Stomach (tissue), 9 donors: ENCODE data around the gene SEMA3F. TPM values are rescaled to one million over a fixed set of nuclear protein-coding genes. Genes with fewer than 3 reads are reported as not detected.

ENCODE experiments used
- DNase-seq, 2 donors: peaks; one replicate each; pipeline versions ENCODE4 v3.0.0 to v3.0.0-alpha.2; 2013 to 2019
- H3K27ac ChIP-seq, 5 donors: fragments of 200-600 bp in 4 of 5; sonication (generic) in 4 of 5; one replicate each; pipeline ENCODE4 v1.5.1; 2013 to 2019; ENCODE audit warnings: mild to moderate bottlenecking in 1 of 5, moderate library complexity in 1 of 5
- H3K27me3 ChIP-seq, 3 donors: fragments of 200-600 bp; sonication (generic); one replicate each; pipeline ENCODE4 v1.5.1; 2017 to 2019; ENCODE audit warnings: mixed run types in 1 of 3
- H3K36me3 ChIP-seq, 4 donors: fragments of 200-600 bp; sonication (generic); 1 replicate in 3 of 4; 2 replicates in 1 of 4; pipeline ENCODE4 v1.5.1; 2016 to 2019
- H3K4me1 ChIP-seq, 4 donors: fragments of 200-600 bp; sonication (generic); one replicate each; pipeline ENCODE4 v1.5.1; 2016 to 2019
- H3K4me3 ChIP-seq, 4 donors: fragments of 200-600 bp; sonication (generic) in 3 of 4; one replicate each; pipeline ENCODE4 v1.5.1; 2016 to 2019; ENCODE audit warnings: mild to moderate bottlenecking in 1 of 4
- H3K9me3 ChIP-seq, 4 donors: fragments of 200-600 bp; sonication (generic); one replicate each; pipeline ENCODE4 v1.5.1; 2016 to 2019
- CTCF ChIP-seq, 7 experiments: fragments of 450-650 bp in 4 of 7; fragments of 200-600 bp in 3 of 7; sonication (generic) in 3 of 7; IDR thresholded peaks; one replicate each; pipeline ENCODE4 v1.5.1; 2016 to 2019; ENCODE audit warnings: antibody characterized with exemption in 7 of 7, control low read depth in 2 of 7, mild to moderate bottlenecking in 1 of 7
- EP300 ChIP-seq: sonication (generic); formaldehyde crosslinking; IDR thresholded peaks from one replicate; pipeline ENCODE4 v1.6.1; 2017; ENCODE audit warnings: antibody characterized with exemption
- POLR2A ChIP-seq, 4 donors: fragments of 450-650 bp; IDR thresholded peaks; one replicate each; pipeline ENCODE4 v1.6.1; 2016; ENCODE audit warnings: antibody characterized with exemption in 4 of 4, control low read depth in 2 of 4, mild to moderate bottlenecking in 1 of 4, moderate library complexity in 1 of 4
- POLR2AphosphoS5 ChIP-seq, 3 donors: sonication (generic); formaldehyde crosslinking; IDR thresholded peaks; one replicate each; pipeline ENCODE4 v1.6.1; 2016; ENCODE audit warnings: antibody characterized with exemption in 3 of 3
- WGBS, 5 donors: extraction: QIAGEN DNeasy Blood & Tissue Kit in 3 of 5; methylation state at CpG; one replicate each; pipeline versions ENCODE4 v1.1.5 to v1.1.7; 2013 to 2018; 5-methylcytosine and 5-hydroxymethylcytosine counted together
- intact Hi-C: fragments of 100-400 bp; cut with DNase I; formaldehyde crosslinking; loops from one replicate; pipeline ENCODE4 v1.15.1; 2023; ENCODE audit warnings: low total_unique reads
- polyA plus RNA-seq, 3 donors: library from polyadenylated mRNA; stranded (reverse); fragments of 200-250 nt; gene quantifications; one replicate each; pipeline ENCODE4 v1.2.3, GENCODE V29; 2013
- total RNA-seq, 5 donors: library from RNA; depleted of rRNA; stranded (reverse); fragments of >200 nt; gene quantifications; one replicate each; pipeline versions ENCODE4 v1.1.0 to v1.2.3, GENCODE V29; 2014 to 2016
- donor health status: healthy with polysubstance abuse.
- donor health status: Bipolar disorder and iron deficiency.
- donor health status: healthy.

Gene SEMA3F
- total and polyA plus RNA-seq, 8 donors: 8.9 to 34.5 (median 22.9) TPM

- TF ChIP-seq EP300: no peak
- intact Hi-C loops: no loop called here
- Histone ChIP-seq H3K4me1 (peaks cover under 1 to 33% (median 28%) of the 10 kb centered on the region in 4 donors), H3K4me3 (no peak overlapping the region), H3K27me3 (peaks cover 0 to 18% (median 3%) of the 10 kb centered on the region in 3 donors), H3K9me3 (no peaks in the 10 kb centered on the region), H3K27ac (peak overlapping the region in 1 of 5 donors; percentile 60), H3K36me3 (no peaks in the 10 kb centered on the region)
- WGBS, 5 donors: 71 to 100% (median 79%) methylated on average over 1 of the region's 1 CpG
- DNase-seq: no peak
Measured at GRCh38 chr3:50150404-50150750, 4.7 kb upstream of the SEMA3F start.

- 45 to 77% (median 59%) methylated on average over 11 to 18 of the region's 18 CpGs for WGBS, 5 donors
- Histone ChIP-seq H3K36me3 (no peaks in the 10 kb centered on the region), H3K27ac (peak overlapping the region in 2 of 5 donors; percentile 39 to 60), H3K9me3 (no peaks in the 10 kb centered on the region), H3K4me1 (peaks cover 8 to 40% (median 35%) of the 10 kb centered on the region in 4 donors), H3K4me3 (no peak overlapping the region), H3K27me3 (peaks cover 0 to 25% (median 6%) of the 10 kb centered on the region in 3 donors)
- DNase-seq: peak; percentile 54 to 55
- no peak for TF ChIP-seq POLR2A (IDR thresholded peaks at IDR 0.05)
- no peak for TF ChIP-seq POLR2AphosphoS5 (IDR thresholded peaks at IDR 0.05)
- no peak for TF ChIP-seq EP300
- no peak for TF ChIP-seq CTCF (IDR thresholded peaks at IDR 0.05)
- intact Hi-C loops: no loop called here
Measured at GRCh38 chr3:50150863-50151686, 4.0 kb upstream of the SEMA3F start.

- no peak overlapping the region for H3K4me3 ChIP-seq
- WGBS, 5 donors: 57 to 82% (median 64%) methylated on average over 4 to 5 of the region's 5 CpGs
- peaks cover 13 to 46% (median 41%) of the 10 kb centered on the region in 4 donors for H3K4me1 ChIP-seq
- no peak for DNase-seq
- peak overlapping the region in 1 of 5 donors; percentile 60 for H3K27ac ChIP-seq
- no peaks in the 10 kb centered on the region for H3K36me3 ChIP-seq
- H3K27me3 ChIP-seq: peaks cover 0 to 32% (median 12%) of the 10 kb centered on the region in 3 donors
- no peaks in the 10 kb centered on the region for H3K9me3 ChIP-seq
- no peak for TF ChIP-seq POLR2A (IDR thresholded peaks at IDR 0.05)
- no peak for TF ChIP-seq CTCF (IDR thresholded peaks at IDR 0.05)
- no peak for TF ChIP-seq EP300
- TF ChIP-seq POLR2AphosphoS5 (IDR thresholded peaks at IDR 0.05): no peak
- intact Hi-C loops: no loop called here
Measured at GRCh38 chr3:50151728-50152127, 3.4 kb upstream of the SEMA3F start.

- no peaks in the 10 kb centered on the region for H3K9me3 ChIP-seq
- 53 to 63% (median 56%) methylated on average over 8 to 9 of the region's 9 CpGs for WGBS, 5 donors
- H3K4me1 ChIP-seq: peaks cover 30 to 68% (median 63%) of the 10 kb centered on the region in 4 donors
- intact Hi-C loops: no loop called here
- peaks cover 0 to 39% (median 12%) of the 10 kb centered on the region in 3 donors for H3K27me3 ChIP-seq
- H3K27ac ChIP-seq: peak overlapping the region in 4 of 5 donors; percentile 5 to 90 (median 84)
- no peaks in the 10 kb centered on the region for H3K36me3 ChIP-seq
- TF ChIP-seq CTCF (IDR thresholded peaks at IDR 0.05) (no peak), POLR2AphosphoS5 (IDR thresholded peaks at IDR 0.05) (no peak), EP300 (no peak), POLR2A (IDR thresholded peaks at IDR 0.05) (no peak)
- no peak for DNase-seq
- H3K4me3 ChIP-seq: peak overlapping the region; percentile 59 to 73 (median 64)
Measured at GRCh38 chr3:50153782-50154475, 1.2 kb upstream of the SEMA3F start.
